GM12892 (cell line): ENCODE data around the gene BORCS8.

Source experiments
- POLR2A ChIP-seq: IDR thresholded peaks from 2 replicates; pipeline ENCODE4 v1.6.1; 2011; ENCODE audit warnings: low read depth, low read length, control low read depth
- TAF1 ChIP-seq: IDR thresholded peaks from 2 replicates; pipeline ENCODE4 v1.6.1; 2011; ENCODE audit warnings: low read depth, mild to moderate bottlenecking, control low read depth, low read length, borderline replicate concordance

- TF ChIP-seq TAF1, result no peak
- no peak for TF ChIP-seq POLR2A
These were observed 22.9 kb upstream of the BORCS8 start for GRCh38 chr19:19214892-19215291.
